Stimulated activated CD8-positive, alpha-beta memory T cell treated with anti-CD3 and anti-CD28 coated beads, Interleukin-15, amount 100 ng/mL, for 24 hours (primary cell): ENCODE data around the gene TVP23B.
"Not testable (repeated sequence)": the region's sequence is repeated elsewhere in the genome, so short reads cannot be mapped to it uniquely, and the experiment has no call there.

Experiments
- DNase-seq: peaks from one replicate; pipeline ENCODE4 v3.0.0-alpha.2; 2020; ENCODE audit warnings: low read depth

TVP23B gene

DNA sequence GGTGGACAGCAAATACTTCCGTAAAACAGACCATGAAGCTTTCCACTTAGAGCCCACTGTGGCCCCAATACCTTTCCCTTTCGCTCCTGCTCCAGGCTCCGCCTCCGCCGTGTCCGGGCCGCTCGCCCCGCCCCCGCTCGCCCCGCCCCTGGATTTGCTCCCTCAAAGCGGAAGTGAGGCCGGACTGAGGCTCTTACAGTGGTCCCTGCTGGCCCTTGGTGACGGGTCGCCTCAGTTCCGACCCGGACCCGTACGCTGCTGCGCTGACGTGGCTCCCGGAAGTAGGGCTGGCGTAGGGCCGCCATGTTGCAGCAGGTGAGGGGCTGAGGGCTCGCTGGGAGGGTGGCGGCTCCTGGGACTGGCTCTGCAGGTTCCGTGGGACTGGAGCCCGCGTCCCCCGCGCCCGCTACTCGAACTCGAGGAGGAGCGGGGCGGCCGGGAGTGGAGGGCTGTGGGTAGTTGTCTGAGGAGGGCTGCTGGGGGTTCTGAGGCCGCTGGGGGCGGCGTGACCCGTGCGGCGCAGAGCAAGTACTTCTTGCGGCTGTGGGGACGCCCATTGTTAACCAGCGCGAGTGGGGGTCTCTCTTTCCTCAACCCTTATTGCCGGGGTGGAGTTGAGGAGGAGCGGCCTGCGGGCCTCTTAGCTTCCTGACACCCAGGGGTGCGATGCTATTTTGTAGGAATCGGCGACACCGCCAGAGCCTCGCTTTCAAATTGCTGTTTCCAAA lies at the start of gene TVP23B:
TVP23B (plus strand) TSS at position 193 of the 728 bp plus-strand sequence; CDS start at position 304, 111 bp downstream.
- peak; percentile 93 for DNase-seq

DNA sequence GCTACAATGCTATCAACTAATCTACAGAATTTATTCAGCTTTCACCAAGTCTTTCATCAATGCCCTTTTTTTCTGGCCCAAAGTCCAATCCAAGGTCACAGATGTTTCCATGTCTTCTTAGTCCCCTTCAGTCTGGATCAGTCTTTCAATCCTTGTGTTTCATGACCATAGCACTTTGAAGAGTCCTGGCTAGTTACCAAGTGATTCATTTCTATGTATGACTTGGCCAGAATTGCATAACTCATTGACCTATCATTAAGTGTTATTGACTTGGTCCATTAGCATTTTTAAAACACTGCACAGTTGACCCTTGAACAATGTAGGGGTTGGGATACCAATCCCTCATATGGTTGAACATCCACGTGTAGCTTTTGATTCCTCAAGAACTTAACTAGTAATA lies 48.5 kb upstream of the TVP23B start:
- DNase-seq, result not testable (repeated sequence)

DNA sequence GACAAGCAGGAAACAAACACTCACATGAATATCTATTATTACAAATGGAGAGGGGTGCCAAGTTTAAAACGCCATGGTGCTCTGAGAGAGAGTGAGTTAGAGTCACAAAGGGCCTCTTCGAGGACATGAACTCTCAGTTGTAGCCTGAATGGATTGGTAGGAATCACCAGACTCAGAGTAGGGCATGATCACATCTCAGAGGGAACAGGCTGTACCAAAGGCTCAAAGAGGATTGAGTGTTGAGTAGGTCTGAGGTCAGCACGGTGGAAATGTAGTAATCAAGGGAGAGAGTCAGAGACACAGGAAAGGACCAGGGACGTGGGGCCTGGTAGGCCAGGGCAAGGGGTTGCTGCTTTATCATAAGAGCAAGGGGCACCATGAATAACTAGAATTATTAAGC lies 47.6 kb upstream of the TVP23B start:
- not testable (repeated sequence) for DNase-seq

DNA sequence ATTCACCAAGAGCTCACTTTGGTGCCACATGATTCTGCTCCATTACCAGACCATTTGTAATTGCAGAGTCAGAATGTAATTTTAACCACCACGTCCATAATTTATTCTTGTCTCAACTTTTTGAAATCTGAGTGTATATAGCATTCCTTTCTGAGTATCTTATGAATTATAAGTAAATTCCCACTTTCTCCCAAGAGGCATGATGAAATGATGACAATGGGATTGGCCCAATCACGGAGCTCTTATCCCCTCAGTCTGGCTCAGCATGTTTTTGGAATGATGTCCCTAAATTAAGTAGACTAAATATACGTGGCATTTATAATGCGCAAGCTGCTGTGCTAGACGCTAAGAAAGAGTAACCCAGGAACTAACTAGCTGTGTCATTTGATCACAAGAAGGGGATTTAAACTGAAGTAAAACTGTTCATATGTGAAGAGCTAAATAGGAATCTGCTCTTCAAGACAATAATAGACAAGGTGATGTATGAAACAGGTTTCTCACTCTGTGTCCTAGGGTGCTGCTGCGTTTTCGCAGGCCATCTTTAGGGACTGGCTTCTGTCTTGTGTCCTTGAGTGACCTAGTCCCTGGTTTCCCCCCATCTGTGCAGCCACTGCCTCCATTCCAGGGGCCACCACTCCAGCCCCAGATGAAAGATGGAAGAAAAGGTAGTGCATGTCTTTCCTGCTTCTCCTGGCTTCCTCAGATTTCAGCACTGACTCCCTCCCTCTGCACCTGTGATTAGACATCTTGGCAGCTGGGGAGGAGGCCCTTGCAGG lies 41.2 kb upstream of the TVP23B start:
- not testable (repeated sequence) for DNase-seq

DNA sequence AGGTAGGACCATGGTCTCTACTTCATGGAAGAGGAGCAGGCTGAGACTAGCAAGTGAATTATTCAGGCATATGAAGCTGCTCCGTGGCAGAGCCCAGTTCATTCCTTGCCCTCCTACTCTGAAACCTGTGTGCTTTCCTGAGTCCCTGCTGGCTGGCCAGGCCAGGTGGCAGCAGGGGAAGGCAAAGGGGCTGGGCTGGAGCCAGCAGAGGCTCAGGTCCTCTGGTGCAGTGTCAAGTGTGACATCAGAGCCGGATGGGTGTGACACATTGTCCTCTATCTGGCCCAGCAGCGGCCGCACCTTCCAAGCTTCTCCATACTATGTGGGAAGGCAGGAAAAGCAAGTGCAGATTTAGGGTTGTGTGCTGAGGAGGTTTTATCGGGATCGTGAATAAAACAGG lies 39.8 kb upstream of the TVP23B start:
- not testable (repeated sequence) for DNase-seq

- not testable (repeated sequence) for DNase-seq
These were observed 37.1 kb upstream of the TVP23B start, which contains the start of gene FBXW10 for GRCh38 chr17:18743699-18744421. FBXW10 (plus strand) TSS chr17:18744054; CDS start chr17:18744245, 191 bp downstream.

- not testable (repeated sequence) for DNase-seq
These were observed 36.3 kb upstream of the TVP23B start for GRCh38 chr17:18744726-18745125.

- not testable (repeated sequence) for DNase-seq
These were observed 34.4 kb upstream of the TVP23B start for GRCh38 chr17:18746551-18746950.

DNA sequence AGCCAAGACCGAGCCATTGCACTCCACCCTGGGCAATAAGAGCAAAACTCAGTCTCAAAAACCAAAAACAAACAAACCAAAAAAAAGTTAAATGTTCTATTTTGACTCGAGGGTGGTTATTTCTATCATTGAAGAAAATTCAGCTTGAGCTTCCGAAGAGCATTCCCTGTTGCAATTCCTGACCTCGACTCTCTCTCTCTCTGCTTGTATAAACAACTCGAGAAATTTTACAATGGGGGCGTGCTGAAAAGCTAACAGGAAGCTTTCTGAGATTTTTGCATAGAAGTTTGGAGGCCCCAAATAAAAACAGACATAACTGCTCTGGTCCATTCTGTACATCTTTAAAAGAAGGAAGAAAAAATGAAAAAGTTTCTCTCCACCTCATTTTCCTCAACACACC lies 33.5 kb upstream of the TVP23B start:
- not testable (repeated sequence) for DNase-seq

DNA sequence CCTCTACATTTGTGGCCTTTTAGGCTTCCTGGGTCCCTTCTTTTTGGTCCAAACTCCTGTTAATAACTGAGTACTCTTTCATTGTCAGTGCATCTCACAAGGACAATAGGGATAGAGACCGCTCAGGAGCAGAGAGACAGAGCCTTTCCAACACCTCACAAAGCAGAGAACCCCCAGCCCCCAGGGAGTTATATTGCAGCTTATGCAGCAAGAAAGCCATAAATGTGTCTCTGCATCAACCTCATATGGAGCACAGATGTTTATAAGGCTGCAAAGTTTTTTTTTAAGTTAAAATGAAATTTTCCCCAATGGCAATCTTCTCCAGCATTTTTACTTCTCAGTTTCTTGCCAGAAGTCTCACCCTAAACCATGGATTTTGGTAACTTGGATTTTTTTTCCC lies 30.7 kb upstream of the TVP23B start:
- not testable (repeated sequence) for DNase-seq

GRCh38 chr17:18753829-18754409 lies 27.1 kb upstream of the TVP23B start:
- DNase-seq, result not testable (repeated sequence)

DNA sequence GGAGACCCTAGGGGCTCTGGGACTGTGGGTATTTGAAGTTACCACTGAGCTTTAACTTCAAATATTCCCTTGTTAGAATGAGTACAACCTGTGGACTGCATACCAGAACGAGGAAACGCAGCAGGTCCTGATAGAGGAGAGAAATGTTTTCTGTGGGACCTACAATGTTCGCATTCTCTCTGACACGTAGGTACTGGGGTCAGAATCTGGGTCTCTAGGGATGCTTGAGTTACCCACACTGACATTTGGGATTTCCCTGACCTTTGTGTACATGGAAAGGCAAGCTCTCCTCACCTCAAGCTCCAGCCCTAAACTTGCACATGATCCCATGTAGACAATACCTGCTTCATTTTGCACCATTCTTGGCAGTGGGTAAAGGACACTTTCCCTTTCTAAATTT lies 25.0 kb upstream of the TVP23B start:
- DNase-seq, result not testable (repeated sequence)

DNA sequence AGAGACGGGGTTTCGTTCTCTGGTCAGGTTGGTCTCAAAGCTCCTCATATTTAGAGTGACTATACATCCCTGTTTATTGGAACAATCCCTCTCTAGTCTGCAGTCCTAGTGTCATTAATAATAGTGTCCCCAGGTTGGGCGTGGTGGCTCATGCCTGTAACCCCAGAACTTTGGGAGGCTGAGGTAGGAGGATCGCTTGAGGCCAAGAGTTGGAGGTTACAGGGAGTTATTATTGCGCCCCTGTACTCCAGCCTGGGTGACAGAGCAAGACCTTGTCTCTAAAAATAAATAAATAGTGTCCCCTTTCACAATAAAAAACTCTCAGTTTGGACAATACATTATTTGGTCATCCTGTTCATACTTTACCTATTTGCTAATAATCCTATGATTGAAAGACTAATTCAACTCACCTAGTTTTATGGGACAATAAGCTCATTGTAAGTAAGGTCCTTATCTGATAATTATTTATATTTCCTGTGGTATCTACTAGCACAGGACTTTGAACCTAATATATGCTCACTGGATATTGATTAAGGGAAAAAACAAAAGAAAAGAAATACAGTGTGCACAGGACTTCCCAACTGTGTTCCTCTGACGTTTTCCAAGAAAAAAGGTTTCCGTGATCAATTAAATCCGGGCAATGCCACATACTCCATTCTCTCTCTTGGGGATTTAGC lies 23.5 kb upstream of the TVP23B start:
- not testable (repeated sequence) for DNase-seq

GRCh38 chr17:18758344-18758743 lies 22.6 kb upstream of the TVP23B start:
- DNase-seq, result not testable (repeated sequence)

DNA sequence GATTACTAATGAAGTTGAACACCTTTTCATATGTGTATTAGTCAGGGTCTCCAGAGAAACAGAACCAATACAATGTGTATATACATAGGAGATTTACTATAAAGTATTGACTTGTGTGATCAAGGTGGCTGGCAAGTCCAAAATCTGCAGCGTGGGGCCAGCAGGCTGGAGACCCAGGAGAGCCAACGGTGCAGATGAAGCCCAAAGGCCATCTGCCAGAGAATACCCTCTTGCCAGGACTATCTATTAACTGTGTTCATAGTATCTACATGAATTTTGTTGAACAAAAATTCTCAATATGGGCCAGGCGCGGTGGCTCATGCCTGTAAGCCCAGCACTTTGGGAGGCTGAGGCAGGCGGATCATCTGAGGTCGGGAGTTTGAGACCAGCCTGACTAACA lies 20.8 kb upstream of the TVP23B start:
- not testable (repeated sequence) for DNase-seq

DNA sequence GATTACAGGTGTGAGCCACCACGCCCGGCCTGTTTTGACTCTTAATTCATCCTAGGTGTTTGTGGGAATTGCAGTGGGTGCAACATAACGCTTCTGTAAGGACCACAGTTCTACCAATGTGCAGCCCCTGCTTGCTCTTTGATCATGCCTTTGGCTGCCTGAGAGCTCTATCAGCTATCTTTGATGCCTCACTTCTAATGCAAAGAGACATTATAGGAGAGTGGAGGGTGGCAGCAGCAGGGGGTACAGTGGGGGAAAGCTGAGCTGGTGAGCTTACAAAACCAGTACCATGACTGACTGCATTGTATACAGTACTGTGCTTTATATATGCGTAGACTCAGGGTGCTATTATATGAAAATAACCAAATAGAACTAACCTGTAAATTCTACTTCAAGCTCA lies 10.4 kb upstream of the TVP23B start:
- not testable (repeated sequence) for DNase-seq

DNA sequence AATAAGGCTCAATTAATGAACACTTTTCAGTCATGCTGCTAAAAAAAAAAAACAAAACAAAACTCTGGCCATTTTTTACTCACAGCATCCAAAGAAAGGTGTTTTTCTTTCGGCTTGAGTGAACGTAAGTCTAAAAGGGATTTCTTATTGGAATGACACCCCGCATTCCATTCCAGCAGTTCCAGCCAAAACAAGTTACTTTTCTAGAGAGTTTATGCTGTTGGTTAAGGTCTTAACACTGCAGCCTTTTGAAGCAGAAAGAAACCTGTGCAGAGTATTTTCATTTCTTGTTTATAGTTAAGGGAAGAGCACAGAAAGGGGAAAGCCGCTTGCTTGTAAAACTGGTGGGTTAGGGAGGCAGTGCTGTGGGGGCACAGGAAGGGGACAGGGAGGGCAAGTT lies 9.9 kb upstream of the TVP23B start:
- not testable (repeated sequence) for DNase-seq

DNA sequence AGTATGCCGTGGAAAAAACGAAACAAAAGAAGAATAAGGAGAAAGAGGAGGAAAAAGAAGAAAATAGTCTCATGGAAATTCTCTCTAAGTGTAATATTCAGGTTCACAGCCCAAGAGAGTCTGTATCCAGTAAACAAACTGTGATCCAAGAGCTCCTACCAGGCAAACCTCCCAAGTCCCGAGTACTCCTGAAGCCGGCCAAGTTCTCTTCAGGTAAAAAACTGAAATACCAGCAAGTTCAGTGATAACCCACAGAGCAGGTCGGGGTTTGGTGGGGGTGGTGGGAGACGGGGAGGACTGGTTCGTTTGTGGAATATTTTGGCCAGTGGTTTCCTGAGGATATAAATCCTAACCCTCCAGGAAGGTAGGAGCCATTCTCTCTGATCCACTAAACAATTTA lies 8.5 kb upstream of the TVP23B start:
- no peak for DNase-seq

DNA sequence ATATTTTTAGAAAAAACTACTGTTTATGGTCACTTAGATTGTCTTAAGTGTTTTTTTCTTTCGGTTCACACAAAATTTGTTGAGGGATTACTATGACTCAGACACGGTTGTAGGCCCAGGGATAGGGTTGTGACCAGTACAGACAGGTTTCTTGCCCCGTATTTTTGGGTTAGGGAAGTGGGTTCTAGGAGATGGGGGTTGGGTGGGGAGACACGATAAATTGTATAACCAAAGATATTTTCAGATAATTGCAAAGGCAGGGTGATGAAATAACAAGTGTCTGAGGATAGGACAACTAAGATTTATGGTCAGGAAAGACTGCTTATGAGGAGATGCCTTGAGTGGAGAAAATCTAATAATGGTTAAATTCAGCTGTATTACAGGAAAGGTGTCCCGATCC lies 822 bp downstream of the TVP23B start:
- DNase-seq, result not testable (repeated sequence)

DNA sequence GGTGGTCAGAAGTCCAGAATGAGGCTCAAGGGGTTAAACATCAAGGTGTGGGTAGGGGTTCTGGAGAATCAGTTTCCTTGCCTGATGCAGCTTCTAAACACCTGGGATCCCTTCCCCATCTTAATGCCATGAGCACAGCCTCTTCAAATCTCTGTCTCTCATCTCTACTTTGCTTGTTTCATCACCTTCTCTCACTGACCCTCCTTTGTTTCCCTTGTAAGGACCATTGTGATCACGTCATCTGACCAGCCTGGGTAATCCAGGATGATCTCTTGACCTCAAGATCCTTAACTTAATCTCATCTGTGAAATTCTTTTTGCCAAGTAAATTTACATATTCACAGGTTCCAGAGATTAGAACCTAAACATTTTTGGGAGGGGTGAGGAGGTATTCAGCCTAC lies 5.0 kb downstream of the TVP23B start:
- not testable (repeated sequence) for DNase-seq

DNA sequence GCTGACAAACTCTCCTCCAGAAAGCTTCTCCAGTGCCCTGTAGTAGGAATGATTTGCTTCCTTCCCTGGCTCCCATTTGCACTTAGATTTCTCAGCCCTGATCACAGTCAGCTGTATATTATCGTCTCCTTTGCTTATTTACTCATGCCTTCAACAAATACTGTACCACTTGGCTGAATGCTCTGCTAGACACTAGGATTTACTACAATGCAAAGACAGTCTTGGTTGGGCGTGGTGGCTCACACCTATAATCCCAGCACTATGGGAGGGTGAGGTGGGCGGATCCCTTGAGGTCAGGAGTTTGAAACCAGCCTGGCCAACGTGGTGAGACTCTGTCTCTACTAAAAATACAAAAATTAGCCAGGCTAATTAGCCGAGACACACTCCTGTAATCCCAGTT lies 5.9 kb downstream of the TVP23B start:
- not testable (repeated sequence) for DNase-seq
